Neuronal stem cell (in vitro differentiated cells): ENCODE measurements around the gene SLC26A11.

ENCODE experiments used
- DNase-seq: peaks from one replicate; pipeline ENCODE4 v3.0.0-alpha.2; 2013; ENCODE audit warnings: low spot score
- H2AFZ ChIP-seq: one replicate; pipeline ENCODE4 v1.6.1; 2013; ENCODE audit warnings: mild to moderate bottlenecking, low read length, inconsistent platforms
- H2AK5ac ChIP-seq: 2 replicates; pipeline ENCODE4 v1.6.1; 2013; ENCODE audit warnings: low read depth, mild to moderate bottlenecking, inconsistent platforms, low read length, moderate library complexity, mixed read lengths
- H2BK120ac ChIP-seq: 2 replicates; pipeline ENCODE4 v1.6.1; 2013; ENCODE audit warnings: low read depth, mild to moderate bottlenecking, inconsistent platforms, low read length, moderate library complexity, mixed read lengths
- H2BK12ac ChIP-seq: one replicate; pipeline ENCODE4 v1.6.1; 2013; ENCODE audit warnings: low read length, inconsistent platforms
- H2BK15ac ChIP-seq: 2 replicates; pipeline ENCODE4 v1.6.1; 2013; ENCODE audit warnings: mild to moderate bottlenecking, low read length, inconsistent platforms, mixed read lengths
- H2BK5ac ChIP-seq: one replicate; pipeline ENCODE4 v1.6.1; 2013; ENCODE audit warnings: inconsistent platforms, mild to moderate bottlenecking, low read length, moderate library complexity
- H3K14ac ChIP-seq: one replicate; pipeline ENCODE4 v1.6.1; 2013; ENCODE audit warnings: low read length, inconsistent platforms
- H3K18ac ChIP-seq: 2 replicates; pipeline ENCODE4 v1.6.1; 2013; ENCODE audit warnings: low read length, inconsistent platforms
- H3K23ac ChIP-seq: 2 replicates; pipeline ENCODE4 v1.6.1; 2013; ENCODE audit warnings: low read depth, mild to moderate bottlenecking, mixed read lengths, low read length, inconsistent platforms; ENCODE audit not compliant: poor library complexity
- H3K27ac ChIP-seq: replicated peaks from 3 replicates; pipeline ENCODE4 v1.5.1; 2013; ENCODE audit warnings: low read length, inconsistent platforms
- H3K27me3 ChIP-seq, 3 experiments: 2 replicates each; pipeline ENCODE4 v1.6.1; 2013; ENCODE audit warnings: low read length in 3 of 3, mild to moderate bottlenecking in 2 of 3, inconsistent platforms in 1 of 3, low read depth in 1 of 3, mixed read lengths in 1 of 3, moderate library complexity in 1 of 3; ENCODE audit not compliant: control insufficient read depth in 3 of 3, insufficient read depth in 3 of 3
- H3K36me3 ChIP-seq, 2 donors: replicated peaks in 1 of 2; 2 replicates each; pipeline ENCODE4 v1.6.1; 2013; ENCODE audit warnings: low read length in 2 of 2; ENCODE audit not compliant: control insufficient read depth in 2 of 2, insufficient read depth in 2 of 2
- H3K4ac ChIP-seq: 2 replicates; pipeline ENCODE4 v1.6.1; 2013; ENCODE audit warnings: inconsistent platforms, mild to moderate bottlenecking, low read length, moderate library complexity
- H3K4me1 ChIP-seq, 2 donors: 1 replicate in 1 of 2; 2 replicates in 1 of 2; pipeline ENCODE4 v1.6.1; 2013; ENCODE audit warnings: low read length in 2 of 2, low read depth in 1 of 2; ENCODE audit not compliant: control insufficient read depth in 2 of 2, insufficient read depth in 1 of 2
- H3K4me2 ChIP-seq: one replicate; pipeline ENCODE4 v1.6.1; 2013; ENCODE audit warnings: mild to moderate bottlenecking, low read length, inconsistent platforms; ENCODE audit not compliant: insufficient read depth, poor library complexity, severe bottlenecking
- H3K4me3 ChIP-seq, 2 donors: 2 replicates each; pipeline ENCODE4 v1.5.1; 2013; ENCODE audit warnings: low read length in 2 of 2, mild to moderate bottlenecking in 2 of 2, inconsistent platforms in 1 of 2, moderate library complexity in 1 of 2
- H3K79me1 ChIP-seq: one replicate; pipeline ENCODE4 v1.6.1; 2013; ENCODE audit warnings: low read depth, mild to moderate bottlenecking, inconsistent platforms, low read length, moderate library complexity
- H3K9ac ChIP-seq: one replicate; pipeline ENCODE4 v1.6.1; 2013; ENCODE audit warnings: mild to moderate bottlenecking, low read depth, low read length, inconsistent platforms; ENCODE audit not compliant: poor library complexity
- H3K9me3 ChIP-seq, 2 donors: replicated peaks in 1 of 2; 2 replicates each; pipeline versions ENCODE3 to v1.6.1; 2013; ENCODE audit warnings: low read length in 2 of 2, mild to moderate bottlenecking in 2 of 2, inconsistent platforms in 1 of 2, low read depth in 1 of 2, mixed read lengths in 1 of 2, moderate library complexity in 1 of 2; ENCODE audit not compliant: control insufficient read depth in 2 of 2, insufficient read depth in 1 of 2
- H4K8ac ChIP-seq: one replicate; pipeline ENCODE4 v1.6.1; 2013; ENCODE audit warnings: low read depth, mild to moderate bottlenecking, inconsistent platforms, low read length, moderate library complexity
- H4K91ac ChIP-seq: one replicate; pipeline ENCODE4 v1.6.1; 2013; ENCODE audit warnings: low read length, low read depth, mild to moderate bottlenecking, inconsistent platforms; ENCODE audit not compliant: poor library complexity
- WGBS, 2 donors: extraction: QIAGEN DNeasy Blood & Tissue Kit; methylation state at CpG; one replicate each; pipeline ENCODE4 v1.1.7; 2013; ENCODE audit warnings: missing lambda C conversion rate in 2 of 2, mixed read lengths in 1 of 2; ENCODE audit not compliant: insufficient read length in 2 of 2, insufficient replicate concordance in 1 of 2; ENCODE audit errors: extremely low coverage in 2 of 2; 5-methylcytosine and 5-hydroxymethylcytosine counted together

The SLC26A11 gene

DNA sequence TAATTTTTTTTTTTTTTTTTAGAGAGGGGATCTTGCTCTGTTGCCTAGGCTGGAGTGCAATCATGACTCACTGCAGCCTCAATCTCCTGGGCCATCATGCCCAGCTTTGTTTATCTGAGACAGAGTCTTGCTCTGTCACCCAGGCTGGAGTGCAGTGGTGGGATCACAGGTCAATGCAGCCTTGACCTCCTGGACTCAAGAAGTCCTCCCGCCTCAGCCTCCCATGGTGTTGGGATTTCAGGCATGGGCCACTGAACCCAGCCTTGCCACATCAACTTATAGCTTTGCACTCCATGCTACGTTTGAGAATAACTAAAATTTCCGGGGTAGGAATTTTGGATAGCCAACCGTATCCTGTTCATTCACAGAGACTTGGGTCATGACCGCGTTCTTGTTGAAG lies 71.0 kb downstream of the SLC26A11 start:
- Histone ChIP-seq H3K18ac (no peak overlapping the region), H3K4ac (no peak overlapping the region), H3K4me2 (no peak overlapping the region), H2BK15ac (no peak overlapping the region), H3K36me3 (peaks cover 30 to 69% of the 10 kb centered on the region in 2 donors), H3K9ac (no peak overlapping the region), H3K4me3 (no peak overlapping the region), H2BK12ac (no peak overlapping the region), H3K27me3 (no peaks in the 10 kb centered on the region), H3K14ac (no peak overlapping the region), H2AK5ac (no peak overlapping the region), H3K27ac (no peak overlapping the region), H2BK5ac (no peak overlapping the region), H3K79me1 (no peaks in the 10 kb centered on the region), H2BK120ac (no peak overlapping the region), H3K23ac (no peak overlapping the region), H3K9me3 (peaks cover 0 to 2% of the 10 kb centered on the region in 2 donors), H4K91ac (no peak overlapping the region), H4K8ac (no peak overlapping the region), H2AFZ (no peak overlapping the region), H3K4me1 (peaks cover 0 to 12% of the 10 kb centered on the region in 2 donors)
- WGBS, 2 donors = no CpG with 5 or more reads among the region's 6 CpGs
- DNase-seq = no peak

DNA sequence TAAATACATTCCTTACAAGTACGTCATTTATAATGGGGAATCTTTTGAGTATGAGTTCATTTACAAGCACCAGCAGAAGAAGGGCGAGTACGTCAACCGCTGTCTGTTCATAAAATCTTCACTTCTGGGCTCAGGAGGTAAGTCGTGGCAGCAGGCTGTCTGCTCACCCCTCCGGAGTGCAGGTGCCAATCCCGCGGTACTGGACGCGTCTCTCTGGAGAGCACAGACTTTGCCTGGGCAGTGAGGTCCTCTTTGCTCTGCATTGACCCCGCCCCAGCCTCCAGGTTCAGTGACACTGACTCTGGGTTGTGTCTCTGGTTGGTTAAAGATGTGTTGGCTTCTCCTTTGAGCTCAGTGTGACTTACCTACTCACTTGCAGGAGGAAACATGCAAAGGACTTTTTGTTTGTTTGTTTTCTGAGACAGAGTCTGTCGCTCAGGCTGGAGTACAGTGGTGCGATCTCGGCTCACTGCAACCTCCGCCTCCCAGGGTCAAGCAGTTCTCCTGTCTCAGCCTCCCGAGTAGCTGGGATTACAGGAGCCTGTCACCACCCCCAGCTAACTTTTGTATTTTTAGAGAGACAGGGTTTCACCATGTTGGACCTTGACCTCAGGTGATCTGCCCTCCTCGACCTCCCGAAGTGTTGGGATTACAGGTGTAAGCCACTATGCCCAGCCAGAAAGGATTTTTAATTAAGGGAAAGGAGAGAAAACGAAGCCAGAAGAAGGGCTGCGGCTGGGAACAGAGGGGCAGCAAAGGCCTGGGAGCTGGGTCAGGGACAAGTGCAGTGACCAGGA lies 71.7 kb downstream of the SLC26A11 start:
- no peak overlapping the region for H3K9ac ChIP-seq

DNA sequence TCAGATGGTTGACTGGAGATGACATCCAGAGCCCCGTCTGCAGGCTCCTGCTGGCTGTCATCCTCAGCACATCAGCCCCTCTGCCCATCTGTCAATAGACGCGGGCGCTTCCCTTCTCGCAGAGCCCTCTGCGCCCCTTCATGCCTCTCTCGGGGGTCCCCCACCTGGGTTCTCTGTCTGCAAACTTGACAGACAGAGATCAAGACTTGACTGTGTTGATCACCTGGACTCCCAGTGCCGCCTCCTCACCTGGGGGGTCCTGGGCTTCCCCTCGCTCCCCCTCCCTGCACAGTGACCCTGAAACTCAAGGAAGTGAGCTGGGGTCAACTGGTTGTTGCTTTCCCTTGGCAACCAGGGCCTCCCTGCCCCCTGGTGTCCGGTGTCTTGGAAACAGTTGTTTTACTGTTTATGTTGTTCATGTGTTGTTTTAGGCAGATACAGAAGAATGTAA lies 72.3 kb downstream of the SLC26A11 start:
- Histone ChIP-seq H3K18ac (no peak overlapping the region), H3K4ac (no peak overlapping the region), H2BK5ac (no peak overlapping the region), H3K9me3 (peaks cover 0 to 2% of the 10 kb centered on the region in 2 donors), H4K91ac (no peak overlapping the region), H3K4me2 (no peak overlapping the region), H3K4me3 (no peak overlapping the region), H3K79me1 (no peaks in the 10 kb centered on the region), H2BK120ac (no peak overlapping the region), H3K14ac (no peak overlapping the region), H4K8ac (no peak overlapping the region), H3K27me3 (no peaks in the 10 kb centered on the region), H2AFZ (no peak overlapping the region), H3K23ac (no peak overlapping the region), H2BK12ac (no peak overlapping the region), H2BK15ac (no peak overlapping the region), H3K27ac (no peak overlapping the region), H3K9ac (peak overlapping the region; percentile 61), H2AK5ac (no peak overlapping the region), H3K4me1 (peaks cover 0 to 12% of the 10 kb centered on the region in 2 donors), H3K36me3 (peaks cover 32 to 75% of the 10 kb centered on the region in 2 donors)
- no CpG with 5 or more reads among the region's 10 CpGs for WGBS, 2 donors
- no peak for DNase-seq

More for the DNA sequence above, 71.7 kb downstream of the SLC26A11 start:
- H3K14ac ChIP-seq = no peak overlapping the region
- H3K36me3 ChIP-seq = peaks cover 32 to 75% of the 10 kb centered on the region in 2 donors
- no peak overlapping the region for H3K4me2 ChIP-seq
- H2BK15ac ChIP-seq = no peak overlapping the region
- peaks cover 0 to 12% of the 10 kb centered on the region in 2 donors for H3K4me1 ChIP-seq
- H3K4me3 ChIP-seq = no peak overlapping the region
- DNase-seq = no peak
- H2BK12ac ChIP-seq = no peak overlapping the region
- WGBS, 2 donors = no CpG with 5 or more reads among the region's 20 CpGs
- H3K4ac ChIP-seq = no peak overlapping the region
- peaks cover 0 to 2% of the 10 kb centered on the region in 2 donors for H3K9me3 ChIP-seq
- no peak overlapping the region for H3K18ac ChIP-seq
- H4K8ac ChIP-seq = no peak overlapping the region
- H3K79me1 ChIP-seq = no peaks in the 10 kb centered on the region
- H3K23ac ChIP-seq = no peak overlapping the region
- H3K27ac ChIP-seq = no peak overlapping the region
- no peaks in the 10 kb centered on the region for H3K27me3 ChIP-seq
- no peak overlapping the region for H2AK5ac ChIP-seq
- no peak overlapping the region for H2AFZ ChIP-seq
- no peak overlapping the region for H4K91ac ChIP-seq
- no peak overlapping the region for H2BK5ac ChIP-seq
- no peak overlapping the region for H2BK120ac ChIP-seq

DNA sequence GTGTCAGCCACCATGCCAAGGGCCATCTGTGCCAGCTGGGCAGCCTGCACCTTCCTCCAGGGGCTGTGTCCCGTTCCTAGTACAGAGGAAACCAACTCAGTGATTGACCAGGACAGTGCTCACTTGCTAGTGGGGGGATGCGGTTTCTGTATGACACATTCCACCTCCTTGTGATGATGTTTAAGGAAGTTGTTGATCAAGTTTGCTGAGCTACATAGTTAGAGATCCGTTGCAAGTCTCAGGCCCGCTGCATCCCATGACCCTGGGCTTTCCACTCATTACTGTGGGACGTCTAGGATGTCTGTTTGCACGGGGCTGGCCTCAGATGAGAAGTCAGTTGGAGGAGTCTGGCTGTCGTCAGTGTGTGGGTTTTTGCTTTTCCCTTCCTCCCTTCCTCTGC lies 74.0 kb downstream of the SLC26A11 start:
- Histone ChIP-seq H2BK5ac (no peak overlapping the region), H2BK120ac (no peak overlapping the region), H3K27me3 (no peaks in the 10 kb centered on the region), H3K18ac (no peak overlapping the region), H2AK5ac (no peak overlapping the region), H2BK12ac (no peak overlapping the region), H4K91ac (no peak overlapping the region), H3K4me3 (no peak overlapping the region), H3K9ac (peak overlapping the region; percentile 30), H3K23ac (peak overlapping the region; percentile 34), H3K4me2 (no peak overlapping the region), H3K79me1 (peaks cover 3% of the 10 kb centered on the region), H2AFZ (no peak overlapping the region), H3K27ac (no peak overlapping the region), H4K8ac (no peak overlapping the region), H3K4ac (no peak overlapping the region), H2BK15ac (no peak overlapping the region), H3K9me3 (peaks cover 0 to 2% of the 10 kb centered on the region in 2 donors), H3K4me1 (peaks cover 0 to 12% of the 10 kb centered on the region in 2 donors), H3K36me3 (peaks cover 35 to 73% of the 10 kb centered on the region in 2 donors), H3K14ac (no peak overlapping the region)
- no peak for DNase-seq
- WGBS, 2 donors = no CpG with 5 or more reads among the region's 7 CpGs
